ENCODE data around the gene RBMS1.

DNA sequence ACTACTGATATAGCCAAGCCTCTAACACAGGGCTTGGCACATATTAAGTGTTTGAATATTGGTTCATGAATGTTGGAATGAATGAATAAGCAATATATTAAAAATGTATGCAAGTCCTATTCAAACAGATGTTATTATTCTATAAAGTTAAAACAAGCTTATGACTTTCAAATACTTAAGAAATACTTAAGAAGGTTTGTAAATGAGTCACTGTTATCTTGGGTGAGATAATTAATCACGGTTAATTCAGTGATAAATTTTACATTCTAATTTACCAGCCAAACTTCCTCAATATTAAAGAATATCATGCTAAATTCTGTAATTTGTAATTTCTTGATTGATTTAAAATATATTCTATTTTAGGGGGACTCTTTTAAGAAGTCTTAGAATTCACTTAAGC lies 74.8 kb downstream of the RBMS1 start:
- TF ChIP-seq, protein P1, sequence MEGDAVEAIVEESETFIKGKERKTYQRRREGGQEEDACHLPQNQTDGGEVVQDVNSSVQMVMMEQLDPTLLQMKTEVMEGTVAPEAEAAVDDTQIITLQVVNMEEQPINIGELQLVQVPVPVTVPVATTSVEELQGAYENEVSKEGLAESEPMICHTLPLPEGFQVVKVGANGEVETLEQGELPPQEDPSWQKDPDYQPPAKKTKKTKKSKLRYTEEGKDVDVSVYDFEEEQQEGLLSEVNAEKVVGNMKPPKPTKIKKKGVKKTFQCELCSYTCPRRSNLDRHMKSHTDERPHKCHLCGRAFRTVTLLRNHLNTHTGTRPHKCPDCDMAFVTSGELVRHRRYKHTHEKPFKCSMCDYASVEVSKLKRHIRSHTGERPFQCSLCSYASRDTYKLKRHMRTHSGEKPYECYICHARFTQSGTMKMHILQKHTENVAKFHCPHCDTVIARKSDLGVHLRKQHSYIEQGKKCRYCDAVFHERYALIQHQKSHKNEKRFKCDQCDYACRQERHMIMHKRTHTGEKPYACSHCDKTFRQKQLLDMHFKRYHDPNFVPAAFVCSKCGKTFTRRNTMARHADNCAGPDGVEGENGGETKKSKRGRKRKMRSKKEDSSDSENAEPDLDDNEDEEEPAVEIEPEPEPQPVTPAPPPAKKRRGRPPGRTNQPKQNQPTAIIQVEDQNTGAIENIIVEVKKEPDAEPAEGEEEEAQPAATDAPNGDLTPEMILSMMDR (IDR thresholded peaks at IDR 0.05) = no peak
- no peak for TF ChIP-seq POLR2A (IDR thresholded peaks at IDR 0.05)
